Choroid plexus epithelial cell (primary cell): Measurements from ENCODE around the gene PEX10.

Experiments
- DNase-seq: peaks from one replicate; pipeline ENCODE4 v3.0.0-alpha.2; 2010; ENCODE audit warnings: low read depth
- H3K4me3 ChIP-seq: 2 replicates; pipeline ENCODE4 v1.5.1; 2011; ENCODE audit warnings: low read depth, mild to moderate bottlenecking, control low read depth, low read length, moderate library complexity
- TF ChIP-seq, protein P1 (sequence below): conservative IDR thresholded peaks from 2 replicates; pipeline ENCODE4 v1.5.1; 2011; ENCODE audit warnings: low read depth, mild to moderate bottlenecking, control low read depth, inconsistent platforms, low read length, moderate library complexity

The PEX10 gene

DNA sequence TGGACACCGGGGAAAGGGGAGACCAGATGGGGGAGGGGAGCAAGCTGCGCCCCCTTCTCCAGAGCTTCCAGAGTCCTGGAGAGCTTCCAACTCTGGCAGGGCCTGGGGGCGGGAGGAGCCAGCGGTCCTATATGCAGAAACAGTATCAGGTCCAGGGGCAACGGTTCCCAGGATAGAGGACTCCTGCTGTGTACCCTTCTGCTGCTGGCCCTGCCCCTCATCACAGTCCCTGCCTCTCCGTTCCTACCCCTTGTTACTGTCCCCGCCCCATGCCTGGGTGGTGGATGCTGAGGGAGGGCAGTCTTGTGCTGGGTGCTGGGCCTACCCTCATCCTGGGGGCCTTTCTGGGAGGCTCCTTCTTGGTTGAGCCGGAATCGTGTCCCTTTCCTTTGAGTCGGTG, 19.2 kb upstream of the PEX10 start:
- no peak overlapping the region for H3K4me3 ChIP-seq
- TF ChIP-seq, protein P1, sequence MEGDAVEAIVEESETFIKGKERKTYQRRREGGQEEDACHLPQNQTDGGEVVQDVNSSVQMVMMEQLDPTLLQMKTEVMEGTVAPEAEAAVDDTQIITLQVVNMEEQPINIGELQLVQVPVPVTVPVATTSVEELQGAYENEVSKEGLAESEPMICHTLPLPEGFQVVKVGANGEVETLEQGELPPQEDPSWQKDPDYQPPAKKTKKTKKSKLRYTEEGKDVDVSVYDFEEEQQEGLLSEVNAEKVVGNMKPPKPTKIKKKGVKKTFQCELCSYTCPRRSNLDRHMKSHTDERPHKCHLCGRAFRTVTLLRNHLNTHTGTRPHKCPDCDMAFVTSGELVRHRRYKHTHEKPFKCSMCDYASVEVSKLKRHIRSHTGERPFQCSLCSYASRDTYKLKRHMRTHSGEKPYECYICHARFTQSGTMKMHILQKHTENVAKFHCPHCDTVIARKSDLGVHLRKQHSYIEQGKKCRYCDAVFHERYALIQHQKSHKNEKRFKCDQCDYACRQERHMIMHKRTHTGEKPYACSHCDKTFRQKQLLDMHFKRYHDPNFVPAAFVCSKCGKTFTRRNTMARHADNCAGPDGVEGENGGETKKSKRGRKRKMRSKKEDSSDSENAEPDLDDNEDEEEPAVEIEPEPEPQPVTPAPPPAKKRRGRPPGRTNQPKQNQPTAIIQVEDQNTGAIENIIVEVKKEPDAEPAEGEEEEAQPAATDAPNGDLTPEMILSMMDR = no peak
- no peak for DNase-seq

DNA sequence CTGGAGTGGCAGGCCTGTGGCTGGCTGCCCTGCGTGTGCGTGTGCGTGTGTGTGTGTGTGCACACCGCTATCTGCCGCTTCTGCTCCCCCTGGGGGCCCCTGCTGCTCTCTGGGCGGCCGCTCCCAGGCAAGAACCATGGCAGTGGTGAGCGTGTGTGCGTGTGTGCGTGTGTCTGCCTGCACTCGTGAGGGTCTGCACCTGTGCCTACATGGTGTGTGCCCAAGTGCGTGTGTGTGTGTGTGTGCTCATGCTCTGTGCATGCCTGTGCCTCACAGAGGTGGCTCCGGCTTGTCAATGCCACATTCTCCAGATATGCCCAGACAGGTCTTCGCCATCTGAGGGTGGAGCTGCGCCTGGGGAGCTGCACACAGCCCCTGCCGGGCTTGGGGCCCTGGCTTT, 18.7 kb upstream of the PEX10 start:
- no peak overlapping the region for H3K4me3 ChIP-seq
- DNase-seq = no peak
- TF ChIP-seq, protein P1 = no peak

DNA sequence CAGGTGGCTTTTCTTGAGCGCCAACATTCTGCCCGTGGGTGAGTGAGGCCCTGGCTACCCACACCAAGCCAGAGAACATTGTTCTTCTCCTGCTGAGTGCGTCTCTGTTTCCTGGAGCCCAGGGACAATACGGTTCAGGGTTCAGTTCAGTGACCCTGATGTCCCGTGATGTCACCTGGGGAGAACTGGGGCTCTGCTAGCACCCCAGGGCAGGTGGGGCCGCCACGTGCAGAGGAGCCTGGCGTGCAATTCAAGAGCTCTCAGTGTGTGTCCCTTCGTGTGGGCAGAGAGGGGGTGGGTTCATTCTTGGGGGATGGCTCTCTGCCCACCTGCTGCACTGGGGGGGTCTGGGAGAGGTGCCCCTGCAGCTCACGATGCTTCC, 18.2 kb upstream of the PEX10 start:
- DNase-seq = no peak
- H3K4me3 ChIP-seq = no peak overlapping the region
- TF ChIP-seq, protein P1 = no peak

DNA sequence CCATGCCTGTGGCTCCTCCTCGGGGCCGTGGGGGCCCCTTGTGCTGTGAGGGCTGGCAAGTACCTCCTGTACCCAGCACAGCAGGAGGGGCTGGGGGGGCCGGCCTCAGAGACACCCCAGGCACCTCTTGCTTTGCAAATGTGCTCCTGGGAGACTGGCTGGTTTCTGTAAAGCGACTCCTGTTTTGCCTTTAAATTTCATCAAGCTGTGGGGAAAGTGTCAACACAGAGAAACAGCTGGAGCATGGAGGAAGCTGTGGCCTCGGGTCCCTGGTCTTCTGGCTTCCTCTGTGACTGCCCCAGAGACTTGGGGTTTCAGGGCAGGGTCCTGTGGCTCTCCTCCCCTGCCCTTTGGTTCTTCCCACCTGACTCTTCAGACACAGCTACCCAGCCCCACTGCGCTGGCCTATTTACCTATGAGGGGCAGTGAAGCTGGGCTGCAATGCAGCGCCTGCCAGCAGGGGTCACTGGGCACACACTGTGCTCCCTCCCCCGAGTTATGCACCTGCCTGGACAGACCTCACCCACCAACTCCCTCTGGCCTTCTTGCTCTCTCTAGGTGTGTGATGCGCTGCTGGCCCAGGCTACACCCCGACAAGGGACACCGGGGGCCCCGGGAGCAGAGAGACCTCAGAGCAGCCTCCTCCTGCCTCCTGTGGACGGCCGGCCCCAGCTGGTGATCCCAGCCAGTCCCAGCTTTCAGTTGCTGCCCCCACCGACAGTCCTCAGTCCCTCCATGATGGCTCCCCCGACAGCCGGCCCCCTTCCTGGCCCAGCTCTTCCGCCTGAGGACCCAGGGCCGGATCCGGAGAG, 17.6 kb upstream of the PEX10 start:
- no peak overlapping the region for H3K4me3 ChIP-seq
- peak; percentile 28 for DNase-seq
- TF ChIP-seq, protein P1 = peak; percentile 64

DNA sequence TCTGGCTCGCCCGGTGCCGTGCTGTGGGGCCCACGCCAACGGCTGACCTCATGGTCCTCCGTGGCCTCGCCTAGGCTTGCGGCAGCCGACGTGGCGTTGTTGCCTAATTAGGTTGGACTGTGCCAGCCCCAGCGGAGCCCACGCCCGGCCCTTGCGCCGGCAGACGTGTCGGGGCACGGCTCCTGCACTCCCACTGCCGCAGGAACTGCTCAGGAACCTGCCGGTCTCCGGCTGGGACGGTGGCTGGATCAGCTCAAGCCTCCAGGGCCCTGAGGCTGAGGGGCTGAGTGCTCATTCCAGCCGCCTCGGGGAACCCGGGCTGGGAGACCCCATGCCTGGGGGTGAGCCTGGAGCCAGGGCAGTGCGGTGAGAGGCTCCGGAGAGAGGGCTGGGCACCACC, 16.1 kb upstream of the PEX10 start:
- no peak overlapping the region for H3K4me3 ChIP-seq
- DNase-seq = no peak
- TF ChIP-seq, protein P1 = no peak

DNA sequence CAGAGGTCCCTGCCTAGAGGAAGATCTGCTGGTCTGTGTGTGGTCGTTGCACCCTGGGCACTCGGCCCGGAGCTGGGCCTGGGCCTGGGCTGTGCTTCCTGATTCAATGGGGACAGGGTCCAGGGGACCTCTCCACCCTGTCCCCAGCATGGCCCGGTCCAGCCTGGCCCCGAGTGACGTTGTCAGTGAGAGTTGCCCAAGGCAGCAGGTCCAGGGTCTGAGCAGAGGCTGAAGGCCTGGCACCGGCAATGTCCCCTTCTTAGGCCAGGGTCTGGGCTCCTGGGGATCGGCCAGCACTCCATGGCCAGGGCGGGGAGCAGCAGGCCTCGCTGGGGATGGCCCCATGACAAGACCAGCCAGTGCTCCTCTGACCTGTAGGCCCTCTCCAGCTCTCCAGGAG, 15.6 kb upstream of the PEX10 start:
- no peak for DNase-seq
- no peak overlapping the region for H3K4me3 ChIP-seq
- TF ChIP-seq, protein P1 = no peak

DNA sequence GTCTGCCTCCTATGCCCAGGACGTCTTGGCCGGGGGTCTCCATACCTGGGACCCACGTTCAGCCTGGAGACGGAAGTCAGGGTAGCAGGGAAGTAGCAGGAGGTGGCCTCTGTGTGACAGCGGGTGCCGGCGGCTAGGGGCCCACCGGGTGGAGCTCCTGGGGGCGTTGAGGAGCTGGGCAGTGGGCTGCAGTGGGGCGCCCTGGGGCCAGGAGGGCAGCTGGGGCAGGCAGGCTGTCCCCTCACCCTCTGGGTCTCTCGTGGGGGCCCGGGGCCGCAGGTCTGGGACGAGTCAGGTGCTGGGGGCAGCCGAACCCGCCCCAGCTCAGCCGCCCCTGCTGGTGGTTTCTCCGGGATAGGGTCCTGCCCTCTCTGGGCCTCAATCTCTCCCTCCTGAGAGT, 14.7 kb upstream of the PEX10 start:
- no peak overlapping the region for H3K4me3 ChIP-seq
- DNase-seq = no peak
- TF ChIP-seq, protein P1 = no peak
